DND-41 (cell line): Measurements from ENCODE around the gene KRT4.

Experiments
- ATAC-seq: fragments of 200-7000 bp; cut with Tn5 transposase; 3 replicates; pipeline ENCODE4 v1.9.1; 2021; ENCODE audit warnings: low read depth; ENCODE audit not compliant: insufficient read depth
- DNase-seq: peaks from one replicate; pipeline ENCODE4 v3.0.0-alpha.2; 2020
- H2AFZ ChIP-seq: 2 replicates; pipeline ENCODE4 v1.6.0; 2012; ENCODE audit warnings: low read depth, low read length
- H3K27ac ChIP-seq: 2 replicates; pipeline ENCODE4 v1.5.1; 2012; ENCODE audit warnings: low read length, inconsistent platforms
- H3K27me3 ChIP-seq: fragments of 200-600 bp; sonication (generic); 2 replicates; pipeline ENCODE4 v1.6.0; 2012; ENCODE audit warnings: low read length, mild to moderate bottlenecking, inconsistent platforms; ENCODE audit not compliant: insufficient read depth, poor library complexity
- H3K36me3 ChIP-seq: 2 replicates; pipeline ENCODE4 v1.5.1; 2012; ENCODE audit warnings: low read length, inconsistent platforms; ENCODE audit not compliant: insufficient read depth
- H3K4me1 ChIP-seq: 2 replicates; pipeline ENCODE4 v1.5.1; 2012; ENCODE audit warnings: mild to moderate bottlenecking, low read length; ENCODE audit not compliant: insufficient read depth
- H3K4me2 ChIP-seq: 2 replicates; pipeline ENCODE4 v1.6.0; 2012; ENCODE audit warnings: mild to moderate bottlenecking, moderate library complexity, low read length, inconsistent platforms; ENCODE audit not compliant: insufficient read depth
- H3K4me3 ChIP-seq, 2 experiments: fragments of 200-600 bp in 1 of 2; shearing (Covaris generic) in 1 of 2; 2 replicates each; pipeline ENCODE4 v1.5.1; 2012 to 2016; ENCODE audit warnings: inconsistent platforms in 2 of 2, low read length in 2 of 2, mild to moderate bottlenecking in 2 of 2, low read depth in 1 of 2, moderate library complexity in 1 of 2
- H3K79me2 ChIP-seq: 2 replicates; pipeline ENCODE4 v1.6.0; 2012; ENCODE audit warnings: low read length, inconsistent platforms; ENCODE audit not compliant: insufficient read depth
- H3K9ac ChIP-seq: 2 replicates; pipeline ENCODE4 v1.6.0; 2012; ENCODE audit warnings: low read depth, mild to moderate bottlenecking, inconsistent platforms, low read length, moderate library complexity
- H3K9me3 ChIP-seq: 2 replicates; pipeline ENCODE4 v1.5.1; 2012; ENCODE audit warnings: low read length, moderate library complexity, mild to moderate bottlenecking, inconsistent platforms; ENCODE audit not compliant: insufficient read depth, severe bottlenecking
- H4K20me1 ChIP-seq: 2 replicates; pipeline ENCODE4 v1.6.0; 2012; ENCODE audit warnings: low read length; ENCODE audit not compliant: insufficient read depth
- CTCF ChIP-seq: IDR thresholded peaks from 2 replicates; pipeline ENCODE4 v1.5.1; 2012; ENCODE audit warnings: borderline replicate concordance, low read length, moderate library complexity, mild to moderate bottlenecking; ENCODE audit not compliant: poor library complexity, severe bottlenecking; ENCODE audit errors: extremely low read depth
- EZH2 ChIP-seq: IDR thresholded peaks from 3 replicates; pipeline ENCODE4 v1.6.1; 2012; ENCODE audit warnings: borderline replicate concordance, low read depth, mild to moderate bottlenecking, moderate library complexity, low read length, inconsistent platforms; ENCODE audit not compliant: severe bottlenecking

The KRT4 gene

DNA sequence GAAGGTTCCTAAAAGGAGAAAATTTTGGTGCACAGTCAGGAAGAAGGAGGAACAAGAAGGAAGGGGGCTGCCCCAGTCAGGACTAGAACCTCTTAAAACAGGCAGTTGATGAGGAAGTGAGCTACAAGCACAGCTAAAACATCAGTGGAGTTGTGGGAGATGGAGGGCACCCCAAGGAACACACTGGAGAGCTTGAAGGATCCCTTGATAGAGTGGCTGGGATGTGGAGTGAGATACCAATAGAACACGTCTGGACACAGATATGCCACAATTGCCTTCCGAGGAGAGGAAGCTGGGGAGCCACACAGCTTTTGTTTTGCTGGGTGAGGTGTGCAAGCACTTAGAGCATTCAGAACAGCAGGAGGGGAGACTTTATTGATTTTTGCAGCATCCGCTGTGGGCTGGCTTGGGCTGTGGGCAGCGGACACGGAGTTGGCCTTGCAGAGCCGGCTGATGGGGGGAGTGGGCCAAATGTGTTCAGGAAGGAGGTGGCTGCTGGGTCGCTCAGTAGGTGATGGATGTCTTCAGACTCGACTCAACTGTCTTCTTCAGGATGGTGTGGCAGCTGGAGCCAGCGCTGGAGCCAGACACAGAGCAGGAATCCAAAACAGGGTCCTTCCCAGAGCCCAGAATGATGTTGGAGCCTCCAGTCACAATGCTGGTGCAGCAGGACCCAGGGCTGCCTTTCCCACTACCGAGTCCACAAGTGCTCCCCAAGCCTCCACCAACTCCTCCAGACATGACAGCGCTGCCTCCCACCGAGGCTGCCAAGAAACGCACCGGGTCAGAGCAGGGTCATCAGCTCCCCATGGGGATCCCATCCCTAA, 24.9 kb upstream of the KRT4 start:
- Histone ChIP-seq H3K27ac (no peak overlapping the region), H3K27me3 (peaks cover 17% of the 10 kb centered on the region), H2AFZ (no peak overlapping the region), H3K4me2 (no peak overlapping the region), H3K79me2 (no peaks in the 10 kb centered on the region), H3K4me1 (no peaks in the 10 kb centered on the region), H3K9ac (no peak overlapping the region), H3K4me3 (no peak overlapping the region), H4K20me1 (peaks cover 4% of the 10 kb centered on the region; the same call in 1 of the 2 replicates), H3K36me3 (no peaks in the 10 kb centered on the region), H3K9me3 (no peaks in the 10 kb centered on the region)
- no peak for ATAC-seq
- DNase-seq, result no peak
- TF ChIP-seq EZH2 (no peak), CTCF (no peak)

DNA sequence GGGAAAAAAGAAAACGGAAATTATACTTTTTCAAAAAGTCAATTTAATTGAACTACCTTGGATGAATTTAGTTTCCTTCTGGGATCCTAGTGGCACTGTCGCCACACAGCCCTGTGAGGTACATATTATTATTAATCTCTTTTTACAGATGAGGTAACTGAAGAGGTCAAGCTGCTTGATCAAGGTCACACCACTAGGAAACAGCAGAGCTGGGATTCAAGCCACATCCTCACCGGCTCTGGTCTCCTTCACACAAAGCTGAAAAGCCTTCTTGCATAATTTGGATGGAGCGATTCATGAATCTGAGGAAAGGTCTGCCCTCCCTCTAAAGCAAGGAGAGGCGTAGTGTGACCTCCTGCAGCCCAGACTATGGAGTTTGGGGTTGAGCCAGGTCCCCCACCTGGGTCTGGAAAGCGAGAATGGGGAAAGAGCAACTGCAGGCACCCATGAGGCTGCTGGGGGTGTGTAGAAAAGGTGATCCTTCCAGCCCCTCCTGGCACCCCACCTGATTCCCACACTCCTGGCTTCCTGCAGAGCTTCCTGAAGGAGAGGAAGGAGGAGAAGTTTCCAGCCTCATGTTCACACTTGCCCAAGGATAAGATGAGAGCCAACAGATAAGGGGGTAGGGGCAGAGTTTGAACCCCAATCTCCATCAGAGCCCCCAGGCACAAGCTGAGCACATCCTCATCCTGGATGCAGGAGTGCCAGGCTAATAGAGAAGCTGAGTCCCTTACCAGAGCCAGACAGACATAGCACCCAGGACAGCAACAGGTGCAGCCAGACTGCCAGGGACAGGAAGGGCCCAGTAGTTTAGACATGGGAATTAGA, 24.1 kb upstream of the KRT4 start:
- no peak overlapping the region for H3K9ac ChIP-seq
- no peaks in the 10 kb centered on the region for H3K79me2 ChIP-seq
- DNase-seq (no peak), ATAC-seq (no peak)
- TF ChIP-seq EZH2 (no peak), CTCF (no peak)
- H3K36me3 ChIP-seq, result no peaks in the 10 kb centered on the region
- H3K27ac ChIP-seq, result no peak overlapping the region
- H3K4me2 ChIP-seq, result no peak overlapping the region
- H3K9me3 ChIP-seq, result no peaks in the 10 kb centered on the region
- H2AFZ ChIP-seq, result no peak overlapping the region
- peaks cover 4% of the 10 kb centered on the region; the same call in 1 of the 2 replicates for H4K20me1 ChIP-seq
- no peaks in the 10 kb centered on the region for H3K4me1 ChIP-seq
- no peak overlapping the region for H3K4me3 ChIP-seq
- peaks cover 20% of the 10 kb centered on the region for H3K27me3 ChIP-seq

GRCh38 chr12:52837413-52837741, 23.5 kb upstream of the KRT4 start:
- Histone ChIP-seq H4K20me1 (peaks cover 4% of the 10 kb centered on the region), H3K27me3 (peaks cover 23% of the 10 kb centered on the region), H3K4me1 (no peaks in the 10 kb centered on the region), H3K4me3 (no peak overlapping the region), H3K27ac (no peak overlapping the region), H3K9ac (no peak overlapping the region), H3K36me3 (no peaks in the 10 kb centered on the region), H3K4me2 (no peak overlapping the region), H2AFZ (no peak overlapping the region), H3K79me2 (no peaks in the 10 kb centered on the region), H3K9me3 (no peaks in the 10 kb centered on the region)
- ATAC-seq (no peak), DNase-seq (no peak)
- TF ChIP-seq EZH2, result no peak
- TF ChIP-seq CTCF, result no peak
